Effector memory CD4-positive, alpha-beta T cell (primary cell): ENCODE measurements around the gene GHRHR.

Experiments used
- DNase-seq, 3 donors: peaks; one replicate each; pipeline ENCODE4 v3.0.0-alpha.2; 2020
- H3K27ac ChIP-seq: 2 replicates; pipeline ENCODE4 v1.7.0; 2013; ENCODE audit warnings: mild to moderate bottlenecking, low read length, moderate library complexity; ENCODE audit not compliant: insufficient read depth, poor library complexity, severe bottlenecking
- H3K27me3 ChIP-seq: replicated peaks from 2 replicates; pipeline ENCODE4 v1.7.0; 2013; ENCODE audit warnings: mild to moderate bottlenecking, low read length; ENCODE audit not compliant: insufficient read depth, control insufficient read depth, poor library complexity, severe bottlenecking
- H3K36me3 ChIP-seq: 2 replicates; pipeline ENCODE4 v1.7.0; 2013; ENCODE audit warnings: mild to moderate bottlenecking, low read length, moderate library complexity; ENCODE audit not compliant: control insufficient read depth, insufficient read depth
- H3K4me1 ChIP-seq: 2 replicates; pipeline ENCODE4 v1.7.0; 2013; ENCODE audit warnings: low read length, mild to moderate bottlenecking; ENCODE audit not compliant: control insufficient read depth, insufficient read depth, poor library complexity, severe bottlenecking
- H3K4me3 ChIP-seq: 2 replicates; pipeline ENCODE4 v1.7.0; 2013; ENCODE audit warnings: low read length, low read depth, mild to moderate bottlenecking; ENCODE audit not compliant: insufficient read depth, poor library complexity, severe bottlenecking
- H3K9me3 ChIP-seq: 2 replicates; pipeline ENCODE4 v1.7.0; 2013; ENCODE audit warnings: mild to moderate bottlenecking, low read length, moderate library complexity; ENCODE audit not compliant: control insufficient read depth

GHRHR gene

DNA sequence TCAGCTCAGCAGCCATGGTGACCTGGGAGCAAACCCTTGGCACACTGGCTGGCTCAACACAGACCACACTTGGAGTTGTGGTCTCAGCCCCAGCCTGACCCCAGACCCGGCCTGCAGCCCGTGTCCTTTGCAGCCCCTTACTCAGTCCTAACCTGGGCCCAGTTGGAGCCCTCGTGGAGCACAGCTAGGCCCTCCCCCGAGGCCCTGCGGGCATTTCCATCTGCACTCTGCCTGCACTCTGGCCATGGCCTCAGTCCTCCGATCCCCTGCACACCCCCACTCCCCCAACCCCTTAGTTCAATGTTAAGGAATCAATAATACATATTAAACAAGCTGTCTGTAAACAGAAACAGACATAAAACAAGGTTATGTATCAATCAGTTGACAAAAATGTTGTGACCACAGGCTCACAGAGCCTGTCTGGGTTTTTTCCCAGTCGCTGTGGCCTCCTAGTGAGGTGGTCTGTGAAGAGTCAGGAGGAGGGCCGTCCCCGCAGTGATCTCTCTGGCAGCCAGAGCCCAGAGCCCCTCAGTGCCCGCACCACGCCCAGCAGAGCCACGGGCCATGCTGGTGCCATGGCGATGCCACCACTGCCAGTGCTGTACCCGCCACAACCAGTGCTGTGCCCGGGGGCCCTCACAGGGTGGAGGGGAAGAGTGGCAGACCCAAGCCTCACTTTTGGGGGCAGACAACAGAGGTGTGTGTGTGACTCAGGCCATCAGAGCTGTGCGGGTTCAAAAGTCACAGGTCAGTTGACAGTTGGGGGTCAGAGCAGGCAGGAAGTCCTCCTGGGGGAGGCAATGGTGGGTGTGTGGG is 25.5 kb downstream of the GHRHR start:
- Histone ChIP-seq H3K9me3 (no peaks in the 10 kb centered on the region), H3K4me3 (no peak overlapping the region), H3K27ac (no peak overlapping the region), H3K4me1 (no peaks in the 10 kb centered on the region), H3K27me3 (no peaks in the 10 kb centered on the region), H3K36me3 (no peaks in the 10 kb centered on the region)
- DNase-seq = no peak

DNA sequence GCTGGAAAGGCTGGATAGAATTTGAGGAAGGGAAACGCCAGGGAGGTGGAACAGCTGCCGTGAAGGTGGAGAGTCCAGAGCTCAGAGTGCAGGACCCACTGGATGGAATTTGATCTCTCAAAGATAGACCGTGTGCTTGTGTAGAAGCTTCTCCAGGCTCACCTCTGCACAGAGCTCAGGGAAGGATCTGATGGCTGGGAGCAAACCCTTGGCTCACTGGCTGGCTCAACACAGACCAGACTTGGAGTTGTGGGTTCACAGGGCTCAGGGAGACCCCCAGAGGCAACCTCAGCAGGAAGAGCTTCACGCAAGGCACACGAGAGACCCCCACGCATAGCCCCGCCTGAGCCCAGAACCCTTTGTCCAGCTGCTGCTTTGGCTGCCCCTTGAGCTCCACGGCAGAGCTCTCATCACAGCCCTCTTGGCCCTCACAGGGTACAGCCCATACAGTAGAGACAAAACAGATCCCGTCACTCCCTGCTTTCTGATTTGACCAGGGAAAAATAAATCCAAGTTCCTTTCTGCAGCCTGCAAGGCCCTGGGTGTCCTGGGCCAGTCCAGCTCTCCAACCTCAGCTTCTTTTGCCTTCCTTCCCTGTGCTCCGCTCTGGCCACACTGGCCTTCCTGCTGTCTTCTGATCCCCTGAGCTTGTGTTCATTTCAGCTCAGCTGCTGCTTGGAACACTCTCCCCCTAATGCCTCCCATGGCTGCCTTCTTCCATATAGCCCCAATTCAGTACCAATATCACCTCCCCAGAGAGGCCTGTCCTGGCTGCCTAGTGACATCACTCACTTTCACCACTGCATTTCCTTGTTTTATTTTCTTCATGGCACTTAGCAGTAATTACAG is 26.3 kb downstream of the GHRHR start:
- H3K4me3 ChIP-seq = no peak overlapping the region
- no peaks in the 10 kb centered on the region for H3K4me1 ChIP-seq
- H3K27me3 ChIP-seq = no peaks in the 10 kb centered on the region
- H3K36me3 ChIP-seq = no peaks in the 10 kb centered on the region
- H3K9me3 ChIP-seq = no peaks in the 10 kb centered on the region
- no peak overlapping the region for H3K27ac ChIP-seq
- DNase-seq = no peak

DNA sequence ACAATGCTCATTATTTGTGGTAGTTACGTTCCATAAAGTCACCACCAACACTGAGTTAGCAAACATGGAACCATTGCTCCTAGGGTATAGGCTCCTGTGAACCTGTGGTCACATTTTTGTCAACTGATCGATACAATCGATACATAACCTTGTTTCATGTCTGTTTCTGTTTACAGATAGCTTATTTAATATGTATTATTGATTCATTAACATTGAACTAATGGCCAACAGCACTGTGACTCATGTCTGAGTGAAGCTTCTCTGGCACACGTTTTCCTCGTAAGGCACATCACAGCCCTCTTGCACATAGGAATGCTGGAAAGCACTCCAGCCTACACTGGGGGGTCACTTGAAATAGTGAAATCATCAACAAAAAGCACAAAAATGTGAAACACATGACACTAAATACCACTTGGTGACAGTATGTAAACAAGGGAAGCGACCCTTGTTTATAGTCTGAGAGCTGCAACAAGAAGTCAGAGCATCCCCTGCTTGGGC is 27.0 kb downstream of the GHRHR start:
- H3K27me3 ChIP-seq = no peaks in the 10 kb centered on the region
- H3K36me3 ChIP-seq = no peaks in the 10 kb centered on the region
- DNase-seq = no peak
- H3K4me3 ChIP-seq = no peak overlapping the region
- no peaks in the 10 kb centered on the region for H3K9me3 ChIP-seq
- H3K27ac ChIP-seq = no peak overlapping the region
- no peaks in the 10 kb centered on the region for H3K4me1 ChIP-seq

GRCh38 chr7:30992414-30992813 is 28.7 kb downstream of the GHRHR start:
- H3K27me3 ChIP-seq = no peaks in the 10 kb centered on the region
- H3K27ac ChIP-seq = no peak overlapping the region
- no peak overlapping the region for H3K4me3 ChIP-seq
- H3K36me3 ChIP-seq = no peaks in the 10 kb centered on the region
- no peaks in the 10 kb centered on the region for H3K9me3 ChIP-seq
- DNase-seq = no peak
- no peaks in the 10 kb centered on the region for H3K4me1 ChIP-seq

GRCh38 chr7:30994206-30995100 is 30.7 kb downstream of the GHRHR start:
- no peaks in the 10 kb centered on the region for H3K4me1 ChIP-seq
- no peaks in the 10 kb centered on the region for H3K27me3 ChIP-seq
- no peak overlapping the region for H3K27ac ChIP-seq
- no peak for DNase-seq
- H3K9me3 ChIP-seq = no peaks in the 10 kb centered on the region
- H3K4me3 ChIP-seq = no peak overlapping the region
- no peaks in the 10 kb centered on the region for H3K36me3 ChIP-seq

GRCh38 chr7:30995536-30995935 is 31.8 kb downstream of the GHRHR start:
- H3K4me3 ChIP-seq = no peak overlapping the region
- no peak for DNase-seq
- no peaks in the 10 kb centered on the region for H3K4me1 ChIP-seq
- no peaks in the 10 kb centered on the region for H3K9me3 ChIP-seq
- H3K27me3 ChIP-seq = no peaks in the 10 kb centered on the region
- no peak overlapping the region for H3K27ac ChIP-seq
- no peaks in the 10 kb centered on the region for H3K36me3 ChIP-seq

DNA sequence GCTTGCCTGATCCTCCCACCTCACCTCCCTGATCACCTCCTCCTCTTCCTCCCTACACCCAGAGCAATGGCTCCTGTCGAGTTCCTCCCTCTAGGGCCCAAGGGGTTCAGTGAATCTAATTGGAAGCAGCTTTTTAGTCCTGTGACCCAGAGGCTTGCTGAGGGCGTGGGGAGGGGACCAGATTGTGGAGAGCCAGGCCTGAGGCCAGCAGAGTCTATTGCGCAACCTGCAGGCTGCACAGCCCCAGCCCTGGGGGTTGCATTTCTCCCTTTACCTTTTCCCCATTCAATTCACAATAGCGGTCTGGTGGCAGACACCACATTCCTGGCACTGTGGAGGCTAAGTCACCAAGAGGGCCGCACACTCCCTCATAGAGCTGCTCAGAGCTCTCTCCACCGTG is 32.5 kb downstream of the GHRHR start:
- Histone ChIP-seq H3K27me3 (no peaks in the 10 kb centered on the region), H3K36me3 (no peaks in the 10 kb centered on the region), H3K9me3 (no peaks in the 10 kb centered on the region), H3K4me3 (no peak overlapping the region), H3K27ac (no peak overlapping the region), H3K4me1 (no peaks in the 10 kb centered on the region)
- no peak for DNase-seq

GRCh38 chr7:30996883-30997282 is 33.1 kb downstream of the GHRHR start:
- Histone ChIP-seq H3K36me3 (no peaks in the 10 kb centered on the region), H3K27ac (no peak overlapping the region), H3K9me3 (no peaks in the 10 kb centered on the region), H3K27me3 (no peaks in the 10 kb centered on the region), H3K4me1 (no peaks in the 10 kb centered on the region), H3K4me3 (no peak overlapping the region)
- DNase-seq = no peak

GRCh38 chr7:30997316-30997715 is 33.6 kb downstream of the GHRHR start:
- no peaks in the 10 kb centered on the region for H3K36me3 ChIP-seq
- no peak overlapping the region for H3K27ac ChIP-seq
- H3K9me3 ChIP-seq = no peaks in the 10 kb centered on the region
- no peak for DNase-seq
- no peak overlapping the region for H3K4me3 ChIP-seq
- no peaks in the 10 kb centered on the region for H3K27me3 ChIP-seq
- no peaks in the 10 kb centered on the region for H3K4me1 ChIP-seq
